Activated CD4-positive, alpha-beta T cell treated with anti-CD3 and anti-CD28 coated beads, Interleukin-2, amount 10 ng/mL, durations not matched to agents 7 days and 5 days (primary cell): ENCODE data around the gene PRR23C. TPM values are rescaled to one million over a fixed set of nuclear protein-coding genes. Genes with fewer than 3 reads are reported as not detected.
"Not testable (repeated sequence)": the region's sequence is repeated elsewhere in the genome, so short reads cannot be mapped to it uniquely, and the experiment has no call there.

Source experiments
- CTCF ChIA-PET: fragments of 350-600 bp; sonication (Branson Sonifier 250); formaldehyde crosslinking; loops from one replicate; lab custom pipeline; 2021; ENCODE audit warnings: antibody characterized with exemption; lab: Charles Lee
- POLR2A ChIA-PET: fragments of 350-600 bp; sonication (Branson Sonifier 250); formaldehyde crosslinking; loops from one replicate; lab custom pipeline; 2021; ENCODE audit warnings: antibody characterized with exemption; lab: Charles Lee
- DNase-seq: peaks from one replicate; pipeline ENCODE4 v3.0.0-alpha.2; 2020
- H3K27ac Mint-ChIP-seq: one replicate; pipeline ENCODE4 v1.8.0; 2021; ENCODE audit warnings: mild to moderate bottlenecking, moderate library complexity, mixed read lengths
- H3K27me3 Mint-ChIP-seq: one replicate; pipeline ENCODE4 v1.8.0; 2021; ENCODE audit warnings: mixed read lengths
- H3K36me3 Mint-ChIP-seq: one replicate; pipeline ENCODE4 v1.8.0; 2021; ENCODE audit warnings: low read depth, mixed read lengths
- H3K4me1 Mint-ChIP-seq: one replicate; pipeline ENCODE4 v1.8.0; 2021; ENCODE audit warnings: mixed read lengths
- H3K4me3 Mint-ChIP-seq: one replicate; pipeline ENCODE4 v1.8.0; 2021; ENCODE audit warnings: mild to moderate bottlenecking, moderate library complexity, mixed read lengths
- H3K9me3 Mint-ChIP-seq: one replicate; pipeline ENCODE4 v1.8.0; 2021; ENCODE audit warnings: mixed read lengths
- total RNA-seq, 2 experiments: library from RNA; stranded (reverse); gene quantifications; one replicate each; pipeline ENCODE4 v1.2.3, GENCODE V29; 2021

PRR23C gene
- total RNA-seq, 2 experiments from 2014 or later: not detected

DNA sequence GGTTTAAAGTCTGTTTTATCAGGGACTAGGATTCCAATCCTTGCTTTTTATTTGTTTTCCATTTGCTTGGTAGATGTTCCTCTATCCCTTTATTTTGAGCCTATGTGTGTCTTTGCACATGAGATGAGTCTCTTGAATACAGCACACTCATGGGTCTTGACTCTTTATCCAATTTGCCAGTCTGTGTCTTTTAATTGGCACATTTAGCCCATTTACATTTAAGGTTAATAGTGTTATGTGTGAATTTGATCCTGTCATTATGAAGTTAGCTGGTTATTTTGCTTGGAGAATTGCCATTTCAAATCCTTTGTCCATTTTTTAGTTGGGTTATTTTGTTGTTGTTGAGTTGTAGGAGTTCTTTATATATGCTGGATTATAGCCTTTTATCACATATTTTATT, 14.1 kb downstream of the PRR23C start:
- H3K4me1 Mint-ChIP-seq, CTCF ChIA-PET, H3K36me3 Mint-ChIP-seq, H3K9me3 Mint-ChIP-seq, H3K4me3 Mint-ChIP-seq, H3K27me3 Mint-ChIP-seq, H3K27ac Mint-ChIP-seq, DNase-seq, POLR2A ChIA-PET: not testable (repeated sequence)

DNA sequence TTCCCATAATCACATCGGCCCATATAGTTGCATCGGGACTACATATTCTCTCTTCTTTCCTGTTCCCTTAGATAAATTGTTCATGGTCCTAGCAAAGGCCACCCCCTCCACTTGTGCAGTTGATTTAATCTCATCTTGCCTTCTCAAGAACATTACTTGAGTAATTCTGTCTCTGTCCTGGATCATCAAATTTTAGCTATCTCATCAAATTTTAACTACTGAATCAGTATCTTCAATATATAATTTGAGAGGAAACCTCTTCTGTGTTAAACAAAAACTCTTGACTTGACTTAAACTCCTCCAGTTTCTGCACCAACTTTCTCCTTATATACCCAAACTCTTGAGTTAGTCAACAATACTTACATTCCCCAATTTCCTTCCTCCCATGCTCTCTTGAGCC, 19.7 kb downstream of the PRR23C start:
- peaks cover 3% of the 10 kb centered on the region for H3K27me3 Mint-ChIP-seq
- no peak for DNase-seq
- ChIA-PET POLR2A (no interaction called here), CTCF (no interaction called here)
- H3K4me3 Mint-ChIP-seq: no peak overlapping the region
- no peaks in the 10 kb centered on the region for H3K9me3 Mint-ChIP-seq
- H3K36me3 Mint-ChIP-seq: no peaks in the 10 kb centered on the region
- no peak overlapping the region for H3K27ac Mint-ChIP-seq
- H3K4me1 Mint-ChIP-seq: no peaks in the 10 kb centered on the region

DNA sequence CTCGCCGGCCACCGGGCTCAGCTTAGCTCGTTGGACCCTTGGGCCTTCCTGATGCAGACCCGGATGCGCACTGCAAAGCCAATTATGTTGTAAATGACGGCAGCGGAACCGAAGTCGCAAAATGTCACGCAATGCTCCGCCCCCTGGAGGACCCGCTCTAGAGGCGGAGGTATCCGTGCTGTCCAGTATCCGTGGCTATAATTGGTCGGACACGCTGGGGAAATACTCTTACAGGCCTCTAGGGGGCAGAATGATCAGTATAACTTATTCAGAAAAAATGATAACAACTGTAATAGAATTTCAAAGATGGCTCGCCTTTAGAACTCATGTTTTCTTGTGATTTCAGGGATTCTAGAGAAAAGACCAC, 23.8 kb downstream of the PRR23C start, which contains the start of gene PRR23B:
Gene PRR23B (minus strand): TSS at position 59 of the 367 bp plus-strand sequence. CDS start 265 bp downstream, outside the sequence.
- H3K4me1 Mint-ChIP-seq: no peaks in the 10 kb centered on the region
- no peak for DNase-seq
- ChIA-PET CTCF (no interaction called here), POLR2A (no interaction called here)
- no peaks in the 10 kb centered on the region for H3K36me3 Mint-ChIP-seq
- no peak within 1 kb of the TSS for H3K4me3 Mint-ChIP-seq
- H3K27me3 Mint-ChIP-seq: no peaks in the 10 kb centered on the region
- no peak within 1 kb of the TSS for H3K27ac Mint-ChIP-seq
- H3K9me3 Mint-ChIP-seq: peaks cover 3% of the 10 kb centered on the region

DNA sequence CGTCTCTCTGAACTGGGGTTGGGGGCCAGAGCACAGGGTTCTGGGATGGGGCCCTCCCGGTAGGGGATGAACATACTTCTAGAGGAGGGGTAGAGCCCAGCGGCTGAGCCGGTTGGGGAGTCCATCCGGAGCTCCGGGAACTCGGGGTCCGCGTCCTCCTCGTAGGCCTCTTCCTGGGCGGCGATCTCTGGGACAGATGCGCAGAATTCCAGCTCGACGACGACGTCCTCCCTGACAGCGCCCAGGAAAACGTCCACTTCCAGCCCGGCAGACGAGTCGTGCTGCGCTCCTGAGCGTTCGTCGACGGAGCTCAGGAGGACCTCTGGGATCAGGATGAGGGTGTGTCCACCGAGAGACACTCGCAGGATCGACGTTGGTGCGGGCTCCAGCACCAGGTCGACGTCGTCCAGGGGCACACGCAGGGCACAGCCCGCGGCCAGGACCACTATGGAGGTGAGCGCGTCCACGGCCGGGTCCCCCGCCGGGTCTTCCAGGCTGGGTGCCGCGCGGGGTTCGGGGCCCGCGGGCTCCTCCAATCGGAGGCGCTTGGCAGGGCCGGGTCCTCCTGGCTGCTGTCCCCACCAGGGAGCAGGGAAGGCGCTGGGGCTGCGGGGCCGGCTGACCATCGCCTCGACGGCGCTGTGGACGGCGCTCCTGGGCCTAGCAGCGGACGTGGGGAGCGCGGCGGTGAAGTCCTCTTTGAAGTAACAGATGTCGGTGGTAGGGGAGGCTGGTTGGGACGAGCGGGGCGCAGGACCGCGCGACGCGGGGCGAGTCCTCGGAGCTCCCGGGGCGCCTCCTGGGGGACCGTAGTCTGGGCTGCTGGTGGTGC, 24.4 kb downstream of the PRR23C start:
- no peak for DNase-seq

DNA sequence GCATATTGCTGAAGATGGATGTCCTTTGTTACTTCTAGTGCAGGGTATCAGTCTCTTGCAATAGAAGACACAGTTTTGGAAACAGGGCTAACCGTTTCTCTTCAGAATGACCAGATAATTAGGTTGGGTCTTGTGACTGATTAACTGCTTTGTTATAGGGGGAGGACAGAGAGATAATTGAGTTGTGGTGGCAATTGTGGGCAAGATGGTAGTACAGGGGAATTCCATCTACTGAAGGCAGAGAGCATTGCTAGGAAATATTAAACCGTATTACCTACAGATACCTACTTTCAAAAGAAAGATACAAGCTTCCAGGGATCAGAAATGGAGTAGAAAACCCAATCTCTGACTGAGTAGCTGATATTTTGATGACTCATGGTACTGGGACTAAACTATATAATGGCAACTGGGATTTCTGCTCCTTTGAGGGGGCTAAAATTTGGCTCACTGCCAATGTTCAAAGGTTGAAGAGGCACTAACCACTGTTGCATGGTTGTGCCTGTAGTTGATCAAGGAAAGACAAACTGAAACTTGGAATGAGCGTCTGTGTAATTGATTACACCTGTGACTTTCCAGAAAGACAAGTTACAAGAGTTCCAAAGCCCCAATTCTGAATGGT, 28.2 kb downstream of the PRR23C start:
- H3K4me1 Mint-ChIP-seq: no peaks in the 10 kb centered on the region
- POLR2A ChIA-PET: no interaction called here
- DNase-seq: no peak
- no peak overlapping the region for H3K27ac Mint-ChIP-seq
- peaks cover 6% of the 10 kb centered on the region for H3K9me3 Mint-ChIP-seq
- H3K4me3 Mint-ChIP-seq: no peak overlapping the region
- CTCF ChIA-PET: no interaction called here
- no peaks in the 10 kb centered on the region for H3K36me3 Mint-ChIP-seq
- no peaks in the 10 kb centered on the region for H3K27me3 Mint-ChIP-seq

More for the DNA sequence above, 24.4 kb downstream of the PRR23C start:
- ChIA-PET CTCF (interaction anchor here (0.7 kb wide), 1 partner anchor 49 kb away, joined by 4 read pairs; no protein-coding TSS in a partner anchor), POLR2A (no interaction called here)
- no peaks in the 10 kb centered on the region for H3K4me1 Mint-ChIP-seq
- H3K36me3 Mint-ChIP-seq: no peaks in the 10 kb centered on the region
- H3K27me3 Mint-ChIP-seq: no peaks in the 10 kb centered on the region
- no peak overlapping the region for H3K4me3 Mint-ChIP-seq
- H3K9me3 Mint-ChIP-seq: peaks cover 3% of the 10 kb centered on the region
- H3K27ac Mint-ChIP-seq: no peak overlapping the region

DNA sequence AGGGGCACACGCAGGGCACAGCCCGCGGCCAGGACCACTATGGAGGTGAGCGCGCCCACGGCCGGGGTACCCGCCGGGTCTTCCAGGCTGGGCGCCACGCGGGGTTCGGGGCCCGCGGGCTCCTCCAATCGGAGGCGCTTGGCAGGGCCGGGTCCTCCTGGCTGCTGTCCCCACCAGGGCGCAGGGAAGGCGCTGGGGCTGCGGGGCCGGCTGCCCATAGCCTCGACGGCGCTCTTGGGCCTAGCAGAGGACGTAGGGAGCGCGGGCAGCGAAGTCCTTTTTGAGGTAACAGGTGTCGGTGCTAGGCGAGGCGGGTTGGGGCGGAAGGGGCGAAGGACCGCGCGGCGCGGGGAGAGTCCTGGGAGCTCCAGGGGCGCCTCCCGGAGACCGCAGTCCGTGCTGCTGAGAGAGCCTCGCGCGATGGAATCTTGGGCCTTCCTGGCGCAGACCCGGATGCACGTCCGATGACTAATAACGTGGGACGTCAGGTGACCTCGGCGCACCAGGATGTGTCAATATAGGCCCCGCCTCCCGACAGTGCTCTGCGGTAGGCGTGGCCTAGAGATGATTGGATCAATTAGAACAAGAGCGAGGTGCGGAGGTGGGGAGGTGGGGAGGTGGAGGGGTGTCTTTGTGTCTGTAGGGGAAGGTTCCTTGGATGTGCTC, 38.5 kb downstream of the PRR23C start, which contains the start of gene PRR23A:
Gene PRR23A (minus strand): TSS at position 218 of the 666 bp plus-strand sequence. CDS start 0 bp downstream, at position 218.
- Mint-ChIP-seq H3K4me3 (no peak within 1 kb of the TSS), H3K4me1 (no peaks in the 10 kb centered on the region), H3K27ac (no peak within 1 kb of the TSS), H3K27me3 (peaks cover 2% of the 10 kb centered on the region), H3K9me3 (peaks cover 11% of the 10 kb centered on the region), H3K36me3 (no peaks in the 10 kb centered on the region)
- ChIA-PET CTCF (interaction anchor here (0.5 kb wide), 1 partner anchor 305 kb away, joined by 3 read pairs; no protein-coding TSS in a partner anchor), POLR2A (no interaction called here)
- no peak for DNase-seq

DNA sequence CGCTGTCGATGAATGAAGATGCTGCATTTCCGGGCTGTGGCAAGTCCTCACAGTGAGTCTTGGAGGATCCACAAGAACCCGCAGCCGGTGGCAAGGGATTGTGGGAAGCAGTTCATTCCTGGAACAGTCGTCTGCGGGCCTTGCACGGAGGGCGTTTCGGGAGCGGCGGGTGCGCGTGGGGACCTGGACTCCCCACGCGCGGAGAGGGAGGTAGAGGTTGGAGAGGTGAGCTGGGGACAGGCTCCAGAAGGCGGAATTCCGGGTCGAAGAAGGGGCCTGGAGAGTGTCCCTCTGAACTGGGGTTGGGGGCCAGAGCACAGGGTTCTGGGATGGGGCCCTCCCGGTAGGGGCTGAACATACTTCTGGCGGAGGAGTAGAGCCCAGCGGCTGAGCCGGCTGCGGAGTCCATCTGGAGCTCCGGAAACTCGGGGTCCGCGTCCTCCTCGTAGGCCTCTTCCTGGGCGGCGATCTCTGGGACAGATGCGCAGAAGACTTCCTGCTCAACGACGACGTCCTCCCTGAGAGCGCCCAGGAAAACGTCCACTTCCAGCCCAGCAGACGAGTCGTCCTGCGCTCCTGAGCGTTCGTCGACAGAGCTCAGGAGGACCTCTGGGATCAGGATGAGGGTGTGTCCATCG, 39.2 kb downstream of the PRR23C start:
- no peaks in the 10 kb centered on the region for H3K36me3 Mint-ChIP-seq
- peaks cover 15% of the 10 kb centered on the region for H3K9me3 Mint-ChIP-seq
- no peaks in the 10 kb centered on the region for H3K4me1 Mint-ChIP-seq
- DNase-seq: no peak
- POLR2A ChIA-PET: no interaction called here
- CTCF ChIA-PET: interaction anchor here (0.5 kb wide), 1 partner anchor 304 kb away, joined by 3 read pairs; no protein-coding TSS in a partner anchor
- no peak overlapping the region for H3K27ac Mint-ChIP-seq
- H3K27me3 Mint-ChIP-seq: peaks cover 2% of the 10 kb centered on the region
- H3K4me3 Mint-ChIP-seq: no peak overlapping the region

- Mint-ChIP-seq H3K27me3 (peaks cover 28% of the 10 kb centered on the region), H3K27ac (no peak overlapping the region), H3K4me3 (no peak overlapping the region), H3K9me3 (no peaks in the 10 kb centered on the region), H3K4me1 (no peaks in the 10 kb centered on the region), H3K36me3 (no peaks in the 10 kb centered on the region)
- no peak for DNase-seq
- POLR2A ChIA-PET: no interaction called here
- CTCF ChIA-PET: no interaction called here
Measured at GRCh38 chr3:138995706-138996105, 49.0 kb downstream of the PRR23C start.

Other genes starting within 250 kb of the PRR23C start
- gene PIK3CB, start 210.0 kb downstream of the PRR23C start, total RNA-seq: 10 to 100 TPM; 15.5 to 16.7 TPM
- not detected for gene FOXL2, start 97.8 kb downstream of the PRR23C start, total RNA-seq
- not detected for gene FOXL2NB, start 97.7 kb downstream of the PRR23C start, total RNA-seq
- not detected for gene PRR23A, start 38.6 kb downstream of the PRR23C start, total RNA-seq
- not detected for gene PRR23B, start 24.0 kb downstream of the PRR23C start, total RNA-seq